HepG2 (cell line): ENCODE measurements around the gene STAT5A. TPM values are rescaled to one million over a fixed set of nuclear protein-coding genes. Genes with fewer than 3 reads are reported as not detected.
A peak's percentile ranks its signal among the peaks of the same experiment; 100 is the strongest.

Source experiments
- ASH2L ChIP-seq: fragments of 300-600, 200-600 bp; sonication (generic); IDR thresholded peaks from 2 replicates; pipeline ENCODE4 v1.7.0; 2017; ENCODE audit warnings: low read depth, mild to moderate bottlenecking, moderate library complexity, mixed read lengths, low read length; ENCODE audit not compliant: insufficient read length
- ATF1 ChIP-seq: IDR thresholded peaks from 2 replicates; pipeline ENCODE4 v1.6.1; 2016; ENCODE audit warnings: mild to moderate bottlenecking, control low read depth
- CREB3 ChIP-seq: sonication (generic); formaldehyde crosslinking; IDR thresholded peaks from 2 replicates; pipeline ENCODE4 v1.5.0; 2020; ENCODE audit warnings: missing genetic modification reagents
- FOSL2 ChIP-seq: sonication (generic); formaldehyde crosslinking; IDR thresholded peaks from 2 replicates; pipeline ENCODE4 v1.4.0; 2020; ENCODE audit warnings: missing genetic modification reagents
- GZF1 ChIP-seq: sonication (generic); formaldehyde crosslinking; IDR thresholded peaks from 2 replicates; pipeline ENCODE4 v1.5.1; 2020; ENCODE audit warnings: mild to moderate bottlenecking, missing genetic modification reagents
- JUN ChIP-seq: sonication (generic); formaldehyde crosslinking; IDR thresholded peaks from 2 replicates; pipeline ENCODE4 v1.4.0; 2020; ENCODE audit warnings: mild to moderate bottlenecking, missing genetic modification reagents
- KDM1A ChIP-seq: IDR thresholded peaks from 2 replicates; pipeline ENCODE4 v1.6.1; 2016; ENCODE audit warnings: missing compliant biosample characterization
- MEF2D ChIP-seq: sonication (generic); formaldehyde crosslinking; IDR thresholded peaks from 2 replicates; pipeline ENCODE4 v1.5.1; 2020; ENCODE audit warnings: mild to moderate bottlenecking, missing genetic modification reagents
- NFIB ChIP-seq: sonication (generic); formaldehyde crosslinking; IDR thresholded peaks from 2 replicates; pipeline ENCODE4 v1.9.0; 2021; ENCODE audit warnings: missing genetic modification reagents, mild to moderate bottlenecking, borderline replicate concordance
- POGZ ChIP-seq: sonication (generic); formaldehyde crosslinking; IDR thresholded peaks from 2 replicates; pipeline ENCODE4 v1.4.0; 2020; ENCODE audit warnings: mild to moderate bottlenecking, missing genetic modification reagents
- POLR2G ChIP-seq: fragments of 200-400 bp; formaldehyde crosslinking; IDR thresholded peaks from 2 replicates; pipeline ENCODE4 v1.6.1; 2018; ENCODE audit warnings: mild to moderate bottlenecking, low read depth, low read length, moderate library complexity
- SP2 ChIP-seq: sonication (generic); formaldehyde crosslinking; IDR thresholded peaks from 2 replicates; pipeline ENCODE4 v1.5.1; 2020; ENCODE audit warnings: mild to moderate bottlenecking, missing genetic modification reagents
- STAG1 ChIP-seq: sonication (generic); formaldehyde crosslinking; IDR thresholded peaks from 2 replicates; pipeline ENCODE4 v1.4.0; 2020; ENCODE audit warnings: missing genetic modification reagents
- TCF12 ChIP-seq, 2 experiments: fragments of 450-650 bp in 1 of 2; sonication (generic) in 1 of 2; formaldehyde crosslinking in 1 of 2; IDR thresholded peaks; 2 replicates each; pipeline versions ENCODE4 v1.6.1 to v1.8.0; 2017 to 2022; ENCODE audit warnings: antibody characterized with exemption in 1 of 2, mild to moderate bottlenecking in 1 of 2, missing genetic modification reagents in 1 of 2, moderate library complexity in 1 of 2
- TEAD3 ChIP-seq: optimal IDR thresholded peaks from 2 replicates; pipeline ENCODE3; 2016; ENCODE audit warnings: borderline replicate concordance
- TRIM22 ChIP-seq: fragments of 450-650 bp; IDR thresholded peaks from 2 replicates; pipeline ENCODE4 v1.6.1; 2017
- U2AF2 ChIP-seq: fragments of 200-400 bp; formaldehyde crosslinking; IDR thresholded peaks from 2 replicates; pipeline ENCODE4 v1.6.1; 2017; ENCODE audit warnings: low read depth, mild to moderate bottlenecking, low read length
- ZBTB3 ChIP-seq: sonication (generic); formaldehyde crosslinking; IDR thresholded peaks from 2 replicates; pipeline ENCODE4 v1.4.0; 2020; ENCODE audit warnings: low read depth, mild to moderate bottlenecking, moderate library complexity, missing genetic modification reagents, borderline replicate concordance
- ZFP41 ChIP-seq: sonication (generic); formaldehyde crosslinking; IDR thresholded peaks from 2 replicates; pipeline ENCODE4 v1.4.0; 2020; ENCODE audit warnings: mild to moderate bottlenecking, missing genetic modification reagents, borderline replicate concordance
- ZMYM3 ChIP-seq: sonication (generic); formaldehyde crosslinking; IDR thresholded peaks from 2 replicates; pipeline ENCODE4 v1.5.1; 2020; ENCODE audit warnings: mild to moderate bottlenecking, missing genetic modification reagents
- ZNF142 ChIP-seq: sonication (generic); formaldehyde crosslinking; IDR thresholded peaks from 2 replicates; pipeline ENCODE4 v1.4.0; 2020; ENCODE audit warnings: missing genetic modification reagents
- ZNF337 ChIP-seq: sonication (generic); formaldehyde crosslinking; IDR thresholded peaks from 2 replicates; pipeline ENCODE4 v1.5.1; 2020; ENCODE audit warnings: missing genetic modification reagents, low read depth, mild to moderate bottlenecking, borderline replicate concordance
- ZNF580 ChIP-seq: IDR thresholded peaks from 2 replicates; pipeline ENCODE4 v1.6.1; 2016; ENCODE audit warnings: low read depth, borderline replicate concordance
- ZNF644 ChIP-seq: IDR thresholded peaks from 2 replicates; pipeline ENCODE4 v1.6.1; 2016; ENCODE audit warnings: low read depth
- ZNF678 ChIP-seq: sonication (generic); formaldehyde crosslinking; IDR thresholded peaks from 2 replicates; pipeline ENCODE4 v1.4.0; 2020; ENCODE audit warnings: mild to moderate bottlenecking, missing genetic modification reagents
- polyA plus RNA-seq, 8 experiments: library from polyadenylated mRNA; depleted of rRNA in 3 of 8; stranded (reverse) in 7 of 8; unstranded in 1 of 8; fragments of >200 nt; fragmentation: Illumina TruSeq in 4 of 8; extraction: Trizol in 4 of 8; gene quantifications; 2 replicates each; pipeline versions ENCODE4 v1.2.1 to v1.2.3, GENCODE V29; 2011 to 2016; ENCODE audit warnings: low read depth in 4 of 8, missing spikeins in 1 of 8, mixed read lengths in 1 of 8; ENCODE audit not compliant: insufficient read depth in 1 of 8
- total RNA-seq, 5 experiments: library from RNA; depleted of rRNA; stranded (reverse); fragments of >200 nt; fragmentation: Illumina TruSeq; extraction: Trizol; gene quantifications; 2 replicates each; pipeline ENCODE4 v1.2.3, GENCODE V29; 2016; ENCODE audit warnings: low read depth in 1 of 5

The STAT5A gene
- total and polyA plus RNA-seq, 2 of the 13 experiments (the other 11 are each of a cell fraction or from before 2014, with no cell fraction given), result 1.4 to 4.1 TPM

- TF ChIP-seq ZNF142 (CRISPR knock-in tag) (no peak), U2AF2 (no peak), STAG1 (CRISPR knock-in tag) (no peak), NFIB (CRISPR knock-in tag) (no peak), ZNF678 (CRISPR knock-in tag) (no peak), TRIM22 (no peak), POGZ (no peak), FOSL2 (peak; percentile 91), ZFP41 (CRISPR knock-in tag) (no peak), GZF1 (CRISPR knock-in tag) (no peak), KDM1A (peak; percentile 98), ZNF580 (no peak), ZMYM3 (CRISPR knock-in tag) (peak; percentile 95), JUN (CRISPR knock-in tag) (no peak), ZNF644 (CRISPR knock-in tag) (0 out of 2 replicates have a peak, but pooled peaks have one; percentile 18), TEAD3 (CRISPR knock-in tag) (peak; percentile 80), SP2 (CRISPR knock-in tag) (no peak), TCF12 (IDR thresholded peaks at IDR 0.05) (no peak), TCF12 (CRISPR knock-in tag; IDR thresholded peaks at IDR 0.05) (no peak), ZBTB3 (CRISPR knock-in tag) (no peak), ASH2L (no peak), MEF2D (CRISPR knock-in tag) (no peak), ZNF337 (CRISPR knock-in tag) (no peak), CREB3 (no peak), ATF1 (CRISPR knock-in tag) (no peak), POLR2G (no peak)
Measured at GRCh38 chr17:42247734-42248133, 40.6 kb upstream of the STAT5A start (continued).
